IMR-90 (cell line): ENCODE results near the gene SCRN2. TPM values are rescaled to one million over a fixed set of nuclear protein-coding genes. Genes with fewer than 3 reads are reported as not detected.

Source experiments
- ATAC-seq: fragments of 200-7000 bp; cut with Tn5 transposase; 2 replicates; pipeline ENCODE4 v1.9.1; 2020; ENCODE audit warnings: low read depth, mild to moderate bottlenecking, moderate library complexity
- BruUV-seq: library from RNA; stranded (reverse); fragments of 400-500 nt; replicated peaks from 2 replicates; lab custom pipeline; 2021; lab: Mats Ljungman, UMichigan
- CTCF ChIA-PET: fragments of 300-600 bp; formaldehyde crosslinking; extraction: SDS; loops from one replicate; lab custom pipeline; 2021; ENCODE audit warnings: antibody characterized with exemption; lab: Yijun Ruan, JAX
- POLR2A ChIA-PET: fragments of 300-600 bp; sonication (Branson Sonifier 250); formaldehyde crosslinking; loops from one replicate; lab custom pipeline; 2022; ENCODE audit warnings: antibody characterized with exemption; ENCODE audit not compliant: unreplicated experiment; lab: Charles Lee
- DNase-seq: peaks from one replicate; pipeline ENCODE4 v3.0.0; 2013
- H2AFZ ChIP-seq: replicated peaks from 2 replicates; pipeline ENCODE3; 2013; ENCODE audit warnings: low read length, mild to moderate bottlenecking; ENCODE audit not compliant: poor library complexity
- H2AK5ac ChIP-seq: 2 replicates; pipeline ENCODE4 v1.6.1; 2013; ENCODE audit warnings: low read depth, low read length, inconsistent platforms
- H2AK9ac ChIP-seq: replicated peaks from 2 replicates; pipeline ENCODE3; 2013; ENCODE audit warnings: mild to moderate bottlenecking, low read depth, low read length, moderate library complexity; ENCODE audit not compliant: poor library complexity
- H2BK120ac ChIP-seq: 2 replicates; pipeline ENCODE4 v1.6.1; 2013; ENCODE audit warnings: low read depth, low read length, inconsistent platforms
- H2BK15ac ChIP-seq: 3 replicates; pipeline ENCODE4 v1.6.1; 2013; ENCODE audit warnings: low read depth, low read length, inconsistent platforms
- H2BK20ac ChIP-seq: 2 replicates; pipeline ENCODE4 v1.6.1; 2013; ENCODE audit warnings: low read depth, mild to moderate bottlenecking, inconsistent platforms, low read length, moderate library complexity
- H2BK5ac ChIP-seq: 2 replicates; pipeline ENCODE4 v1.6.1; 2013; ENCODE audit warnings: mild to moderate bottlenecking, low read depth, low read length, inconsistent platforms; ENCODE audit not compliant: poor library complexity, severe bottlenecking
- H3K14ac ChIP-seq: replicated peaks from 2 replicates; pipeline ENCODE4 v1.6.1; 2013; ENCODE audit warnings: low read depth, low read length, inconsistent platforms
- H3K18ac ChIP-seq: 2 replicates; pipeline ENCODE4 v1.6.1; 2013; ENCODE audit warnings: low read depth, low read length, control low read depth
- H3K23ac ChIP-seq: 2 replicates; pipeline ENCODE4 v1.6.1; 2013; ENCODE audit warnings: low read depth, low read length, inconsistent platforms
- H3K27ac ChIP-seq: 2 replicates; pipeline ENCODE4 v1.5.1; 2013; ENCODE audit warnings: mild to moderate bottlenecking, control low read depth, low read length; ENCODE audit not compliant: insufficient read depth
- H3K27me3 ChIP-seq: 2 replicates; pipeline ENCODE4 v1.6.1; 2013; ENCODE audit warnings: low read length; ENCODE audit not compliant: control insufficient read depth, insufficient read depth
- H3K36me3 ChIP-seq: 2 replicates; pipeline ENCODE4 v1.6.1; 2013; ENCODE audit warnings: low read length, mixed read lengths; ENCODE audit not compliant: control insufficient read depth, insufficient read depth
- H3K4ac ChIP-seq: 2 replicates; pipeline ENCODE4 v1.6.1; 2013; ENCODE audit warnings: low read depth, low read length, inconsistent platforms
- H3K4me1 ChIP-seq: 2 replicates; pipeline ENCODE4 v1.6.1; 2013; ENCODE audit warnings: low read length, mixed read lengths; ENCODE audit not compliant: control insufficient read depth, insufficient read depth
- H3K4me2 ChIP-seq: 2 replicates; pipeline ENCODE4 v1.6.1; 2013; ENCODE audit warnings: low read depth, mild to moderate bottlenecking, control low read depth, low read length, moderate library complexity
- H3K4me3 ChIP-seq: 2 replicates; pipeline ENCODE4 v1.5.1; 2013; ENCODE audit warnings: low read depth, mild to moderate bottlenecking, control low read depth, low read length, moderate library complexity; ENCODE audit not compliant: insufficient read depth
- H3K56ac ChIP-seq: 2 replicates; pipeline ENCODE4 v1.6.1; 2013; ENCODE audit warnings: low read length, inconsistent platforms; ENCODE audit not compliant: insufficient read depth; ENCODE audit errors: extremely low read depth
- H3K79me1 ChIP-seq, 2 experiments: 2 replicates each; pipeline ENCODE4 v1.6.1; 2013; ENCODE audit warnings: low read length in 2 of 2, inconsistent platforms in 1 of 2, low read depth in 1 of 2
- H3K9ac ChIP-seq: 2 replicates; pipeline ENCODE4 v1.6.1; 2013; ENCODE audit warnings: low read depth, low read length, control low read depth
- H3K9me1 ChIP-seq: 2 replicates; pipeline ENCODE4 v1.6.1; 2013; ENCODE audit warnings: low read length, inconsistent platforms; ENCODE audit not compliant: insufficient read depth
- H3K9me3 ChIP-seq: 2 replicates; pipeline ENCODE4 v1.6.1; 2013; ENCODE audit warnings: low read length; ENCODE audit not compliant: control insufficient read depth, insufficient read depth
- H4K20me1 ChIP-seq: 2 replicates; pipeline ENCODE4 v1.6.1; 2013; ENCODE audit warnings: low read length, inconsistent platforms; ENCODE audit not compliant: insufficient read depth
- H4K5ac ChIP-seq: 2 replicates; pipeline ENCODE4 v1.6.1; 2013; ENCODE audit warnings: mild to moderate bottlenecking, low read depth, low read length, control low read depth
- H4K8ac ChIP-seq, 2 experiments: 2 replicates each; pipeline ENCODE4 v1.6.1; 2013; ENCODE audit warnings: low read depth in 2 of 2, low read length in 2 of 2, control low read depth in 1 of 2, inconsistent platforms in 1 of 2
- H4K91ac ChIP-seq: 2 replicates; pipeline ENCODE4 v1.6.1; 2013; ENCODE audit warnings: low read depth, low read length, inconsistent platforms; ENCODE audit not compliant: insufficient read depth
- BHLHE40 ChIP-seq: fragments of 150-350 bp; IDR thresholded peaks from 2 replicates; pipeline ENCODE4 v1.6.1; 2016; ENCODE audit warnings: mild to moderate bottlenecking, low read depth, low read length
- CHD1 ChIP-seq: IDR thresholded peaks from 2 replicates; pipeline ENCODE4 v1.6.1; 2012; ENCODE audit warnings: low read depth, low read length, improper control_type of control experiment
- FOS ChIP-seq: fragments of 150-350 bp; IDR thresholded peaks from 2 replicates; pipeline ENCODE4 v1.6.1; 2016; ENCODE audit warnings: low read depth, low read length
- MAFK ChIP-seq: IDR thresholded peaks from 2 replicates; pipeline ENCODE4 v1.6.1; 2012; ENCODE audit warnings: low read depth, low read length, improper control_type of control experiment
- MXI1 ChIP-seq: IDR thresholded peaks from 2 replicates; pipeline ENCODE4 v1.6.1; 2012; ENCODE audit warnings: low read depth, mild to moderate bottlenecking, low read length, moderate library complexity, borderline replicate concordance
- RAD21 ChIP-seq: IDR thresholded peaks from 2 replicates; pipeline ENCODE4 v1.6.1; 2012; ENCODE audit warnings: low read length, improper control_type of control experiment
- RCOR1 ChIP-seq: IDR thresholded peaks from 2 replicates; pipeline ENCODE4 v1.6.1; 2012; ENCODE audit warnings: mild to moderate bottlenecking, low read length, improper control_type of control experiment; ENCODE audit not compliant: insufficient replicate concordance
- RFX5 ChIP-seq: IDR thresholded peaks from 2 replicates; pipeline ENCODE4 v1.8.0; 2012; ENCODE audit warnings: low read depth, mild to moderate bottlenecking, low read length, moderate library complexity
- SMC3 ChIP-seq: fragments of 150-350 bp; IDR thresholded peaks from 2 replicates; pipeline ENCODE4 v1.6.1; 2016; ENCODE audit warnings: low read depth, mild to moderate bottlenecking, antibody characterized with exemption, low read length, moderate library complexity
- WGBS, 2 experiments: methylation state at CpG; one replicate each; pipeline versions ENCODE4 v1.1.5 to v1.1.7; 2013; ENCODE audit warnings: missing lambda C conversion rate in 2 of 2; ENCODE audit not compliant: insufficient read length in 1 of 2; ENCODE audit errors: extremely low coverage in 2 of 2; 5-methylcytosine and 5-hydroxymethylcytosine counted together
- dilution Hi-C: fragments of 300-500 bp; cut with HindIII; formaldehyde crosslinking; loops from one replicate; pipeline ENCODE4 v1.14.3; 2018; ENCODE audit warnings: low sequenced_read_pairs; ENCODE audit not compliant: unreplicated experiment
- in situ Hi-C: fragments of 300-500 bp; cut with MboI; formaldehyde crosslinking; loops from 3 replicates; pipeline ENCODE4 v1.14.3; 2019; ENCODE audit warnings: low sequenced_read_pairs, inconsistent platforms, mixed read lengths
- intact Hi-C: fragments of 100-400 bp; cut with micrococcal nuclease; formaldehyde crosslinking; loops from 2 replicates; pipeline ENCODE4 v1.10.0; 2022
- polyA plus RNA-seq, 3 experiments: library from polyadenylated mRNA; depleted of rRNA; stranded (reverse); fragments of >200 nt; gene quantifications; 2 replicates each; pipeline ENCODE4 v1.2.3, GENCODE V29; 2012; ENCODE audit warnings: low replicate concordance in 1 of 3
- total RNA-seq: library from RNA; depleted of rRNA; stranded (reverse); fragments of >200 nt; gene quantifications from 2 replicates; pipeline ENCODE4 v1.2.3, GENCODE V29; 2012
- TF ChIP-seq, protein P1 (sequence below): conservative IDR thresholded peaks from 2 replicates; pipeline ENCODE4 v1.5.1; 2012; ENCODE audit warnings: mild to moderate bottlenecking, low read depth, low read length, improper control_type of control experiment

Gene SCRN2
- total and polyA plus RNA-seq, 2 of the 4 experiments (the other 2 are of a cell fraction), result 17.2 to 31.0 TPM

DNA sequence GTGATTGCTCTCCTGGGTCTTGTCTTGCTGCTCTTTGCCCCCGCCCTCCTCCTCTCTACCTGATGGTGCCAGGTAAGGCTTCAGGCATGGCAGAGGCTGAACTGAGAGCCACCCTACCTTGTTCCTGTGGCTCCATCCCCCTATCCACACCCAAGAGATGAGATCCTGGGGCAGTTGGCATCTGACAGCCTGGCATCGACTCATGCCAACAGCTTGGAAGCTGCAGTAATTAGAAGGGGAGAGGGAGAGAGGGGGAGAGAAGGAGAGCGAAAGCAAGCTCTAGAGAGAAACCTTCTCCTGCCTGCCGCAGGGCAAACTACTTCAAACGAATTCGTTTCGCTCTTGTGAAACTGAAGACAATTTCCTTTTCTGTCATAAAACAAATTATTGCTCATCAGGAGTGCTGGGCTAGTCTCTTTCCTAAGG is 23.7 kb upstream of the SCRN2 start:
- peak overlapping the region; percentile 4 for H2BK20ac ChIP-seq
- H2BK120ac ChIP-seq, result peak overlapping the region; percentile 61
- BruUV-seq, result no TSS peak
- no peak overlapping the region for H4K8ac ChIP-seq
- no peak overlapping the region; the same call in 1 of the 2 replicates for H3K27ac ChIP-seq
- no peak overlapping the region for H3K4me3 ChIP-seq
- peak overlapping the region; percentile 34; the same call in 1 of the 2 replicates for H4K91ac ChIP-seq
- no peak overlapping the region for H3K4me2 ChIP-seq
- H3K4ac ChIP-seq, result peak overlapping the region; percentile 22; the same call in 1 of the 2 replicates
- H3K14ac ChIP-seq, result 0 out of 2 replicates have a peak overlapping the region, but pooled peaks have one; percentile 8
- intact Hi-C loops, result no loop called here
- H3K27me3 ChIP-seq, result peaks cover 15% of the 10 kb centered on the region
- H3K9me1 ChIP-seq, result peaks cover 5% of the 10 kb centered on the region
- H2AFZ ChIP-seq, result no peak overlapping the region
- no peaks in the 10 kb centered on the region for H4K20me1 ChIP-seq
- 0 out of 3 replicates have a peak overlapping the region, but pooled peaks have one; percentile 41 for H2BK15ac ChIP-seq
- dilution Hi-C loops, result no loop called here
- no peaks in the 10 kb centered on the region for H3K36me3 ChIP-seq
- no peak overlapping the region for H3K18ac ChIP-seq
- H3K9me3 ChIP-seq, result peaks cover 3% of the 10 kb centered on the region; the same call in 1 of the 2 replicates
- DNase-seq (no peak), ATAC-seq (no peak)
- in situ Hi-C loops, result no loop called here
- no peak overlapping the region for H2BK5ac ChIP-seq
- no peak overlapping the region for H2AK9ac ChIP-seq
- TF ChIP-seq RCOR1 (no peak), MXI1 (no peak), CHD1 (no peak), RFX5 (no peak), FOS (no peak), BHLHE40 (no peak), MAFK (no peak), RAD21 (no peak), SMC3 (no peak)
- TF ChIP-seq, protein P1, sequence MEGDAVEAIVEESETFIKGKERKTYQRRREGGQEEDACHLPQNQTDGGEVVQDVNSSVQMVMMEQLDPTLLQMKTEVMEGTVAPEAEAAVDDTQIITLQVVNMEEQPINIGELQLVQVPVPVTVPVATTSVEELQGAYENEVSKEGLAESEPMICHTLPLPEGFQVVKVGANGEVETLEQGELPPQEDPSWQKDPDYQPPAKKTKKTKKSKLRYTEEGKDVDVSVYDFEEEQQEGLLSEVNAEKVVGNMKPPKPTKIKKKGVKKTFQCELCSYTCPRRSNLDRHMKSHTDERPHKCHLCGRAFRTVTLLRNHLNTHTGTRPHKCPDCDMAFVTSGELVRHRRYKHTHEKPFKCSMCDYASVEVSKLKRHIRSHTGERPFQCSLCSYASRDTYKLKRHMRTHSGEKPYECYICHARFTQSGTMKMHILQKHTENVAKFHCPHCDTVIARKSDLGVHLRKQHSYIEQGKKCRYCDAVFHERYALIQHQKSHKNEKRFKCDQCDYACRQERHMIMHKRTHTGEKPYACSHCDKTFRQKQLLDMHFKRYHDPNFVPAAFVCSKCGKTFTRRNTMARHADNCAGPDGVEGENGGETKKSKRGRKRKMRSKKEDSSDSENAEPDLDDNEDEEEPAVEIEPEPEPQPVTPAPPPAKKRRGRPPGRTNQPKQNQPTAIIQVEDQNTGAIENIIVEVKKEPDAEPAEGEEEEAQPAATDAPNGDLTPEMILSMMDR, result no peak
- peaks cover 8% of the 10 kb centered on the region for H3K4me1 ChIP-seq
- CTCF ChIA-PET, result no interaction called here
- H3K23ac ChIP-seq, result no peak overlapping the region
- peak overlapping the region; percentile 20 for H2AK5ac ChIP-seq
- no peak overlapping the region for H4K5ac ChIP-seq
- POLR2A ChIA-PET, result no interaction called here
- WGBS, 2 experiments, result 100% methylated on average over 1 of the region's 7 CpGs; no CpG with 5 or more reads in 1 of the 2 experiments
- no peak overlapping the region for H3K56ac ChIP-seq
- no peaks in the 10 kb centered on the region for H3K79me1 ChIP-seq
- no peak overlapping the region for H3K9ac ChIP-seq
